Neural progenitor cell (in vitro differentiated cells): ENCODE data around the gene KLF6.

Source experiments
- CTCF ChIP-seq: fragments of 200-600 bp; sonication (generic); IDR thresholded peaks from 2 replicates; pipeline ENCODE4 v1.5.1; 2017; ENCODE audit warnings: antibody characterized with exemption, mild to moderate bottlenecking
- EZH2phosphoT487 ChIP-seq: fragments of 200-600 bp; sonication (generic); IDR thresholded peaks from 2 replicates; pipeline ENCODE4 v1.6.1; 2017; ENCODE audit warnings: antibody characterized with exemption

DNA sequence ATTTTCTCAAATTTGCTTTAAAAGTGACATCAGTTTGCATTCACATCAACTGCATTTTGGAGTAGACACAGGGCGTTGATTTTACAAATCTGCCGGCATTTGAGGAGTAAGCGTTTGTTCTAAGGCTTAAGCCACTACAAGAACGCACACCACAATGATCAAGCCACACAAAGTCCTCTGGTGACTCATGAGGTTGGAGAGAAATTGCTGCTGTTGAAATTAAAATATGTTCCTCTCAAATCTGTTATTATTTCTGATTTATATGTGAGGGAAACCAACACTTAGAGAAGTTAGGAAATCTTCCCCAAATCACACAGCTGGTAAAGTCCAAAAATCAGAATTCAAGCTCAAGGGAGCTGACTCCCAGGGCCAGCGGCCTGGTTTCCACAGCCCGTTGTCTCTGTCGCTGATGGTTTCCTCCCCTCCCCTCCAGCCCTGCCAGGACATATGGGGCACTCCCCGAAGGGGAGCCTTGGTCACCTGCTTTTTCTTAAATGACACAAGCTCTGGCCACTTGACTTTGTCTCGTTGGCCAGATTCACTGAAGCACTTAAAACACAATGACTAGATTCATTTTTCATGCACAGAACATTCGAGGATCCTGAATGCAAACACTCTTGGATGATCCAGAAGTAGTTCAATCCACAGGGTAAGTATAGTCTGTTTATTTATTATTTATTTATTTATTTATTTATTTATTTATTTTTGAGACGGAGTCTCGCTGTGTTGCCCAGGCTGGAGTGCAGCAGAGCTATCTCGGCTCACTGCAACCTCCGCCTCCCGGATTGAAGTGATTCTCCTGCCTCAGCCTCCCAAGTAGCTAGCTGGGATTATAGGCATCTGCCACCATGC, 29.2 kb upstream of the KLF6 start:
- no peak for TF ChIP-seq CTCF
- no peak for TF ChIP-seq EZH2phosphoT487
